Measurements from ENCODE around the gene SLC10A6.
"Not testable (repeated sequence)": the region's sequence is repeated elsewhere in the genome, so short reads cannot be mapped to it uniquely, and the experiment has no call there.

The SLC10A6 gene, protein sequence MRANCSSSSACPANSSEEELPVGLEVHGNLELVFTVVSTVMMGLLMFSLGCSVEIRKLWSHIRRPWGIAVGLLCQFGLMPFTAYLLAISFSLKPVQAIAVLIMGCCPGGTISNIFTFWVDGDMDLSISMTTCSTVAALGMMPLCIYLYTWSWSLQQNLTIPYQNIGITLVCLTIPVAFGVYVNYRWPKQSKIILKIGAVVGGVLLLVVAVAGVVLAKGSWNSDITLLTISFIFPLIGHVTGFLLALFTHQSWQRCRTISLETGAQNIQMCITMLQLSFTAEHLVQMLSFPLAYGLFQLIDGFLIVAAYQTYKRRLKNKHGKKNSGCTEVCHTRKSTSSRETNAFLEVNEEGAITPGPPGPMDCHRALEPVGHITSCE

DNA sequence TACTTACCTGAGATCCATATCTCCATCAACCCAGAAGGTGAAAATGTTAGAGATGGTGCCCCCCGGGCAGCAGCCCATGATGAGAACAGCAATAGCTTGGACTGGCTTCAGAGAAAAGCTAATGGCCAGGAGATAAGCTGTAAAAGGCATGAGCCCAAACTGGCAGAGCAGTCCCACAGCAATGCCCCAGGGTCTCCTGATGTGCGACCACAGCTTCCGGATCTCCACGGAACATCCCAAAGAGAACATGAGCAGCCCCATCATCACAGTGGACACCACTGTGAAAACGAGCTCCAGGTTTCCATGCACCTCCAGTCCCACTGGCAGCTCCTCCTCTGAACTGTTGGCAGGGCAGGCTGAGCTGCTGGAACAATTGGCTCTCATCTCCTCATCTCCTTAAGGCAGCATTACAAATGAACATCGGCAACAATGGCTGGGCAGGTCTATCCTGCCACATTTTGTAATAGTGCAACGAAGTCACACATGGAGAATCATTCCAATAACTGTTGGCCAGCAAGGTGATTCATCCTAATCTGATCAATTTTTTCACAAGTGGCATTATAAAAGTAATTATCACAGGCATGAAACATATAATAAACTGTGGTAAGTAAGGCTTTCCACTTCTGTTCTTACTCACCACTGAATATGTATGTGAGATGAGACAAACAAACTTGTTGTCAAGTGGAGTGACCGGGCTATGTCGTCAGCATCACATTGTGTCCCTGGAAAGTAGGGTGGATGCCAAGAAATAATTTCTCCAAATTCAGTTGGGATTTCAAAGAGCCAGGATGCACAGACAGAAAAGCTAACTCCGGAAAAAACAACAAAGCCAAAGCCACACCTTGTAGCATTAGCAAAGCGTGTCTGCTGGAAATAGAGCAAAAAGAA, at the start of gene SLC10A6:
Gene SLC10A6 (minus strand): TSS at position 653 of the 888 bp plus-strand sequence. CDS start 269 bp downstream, at position 384.
- no peak for DNase-seq

DNA sequence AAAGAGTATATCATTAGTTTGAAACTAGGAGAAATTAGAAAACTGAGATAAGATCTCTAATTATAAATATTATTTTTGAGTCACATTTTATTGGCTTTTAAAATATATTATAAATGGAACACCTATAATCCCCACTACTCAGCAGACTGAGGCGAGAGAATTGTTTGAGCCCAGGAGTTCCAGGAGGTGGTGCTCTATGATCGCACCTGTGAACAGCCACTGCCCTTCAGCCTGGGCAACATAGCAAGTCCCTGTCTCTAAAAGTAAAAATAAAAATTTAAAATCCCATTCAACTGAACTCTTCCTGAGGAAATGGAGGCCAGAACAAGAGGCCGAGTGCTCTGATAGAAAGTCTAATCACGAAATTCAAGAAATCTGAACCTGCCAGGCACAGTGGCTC, 49.4 kb upstream of the SLC10A6 start:
- DNase-seq, result no peak

DNA sequence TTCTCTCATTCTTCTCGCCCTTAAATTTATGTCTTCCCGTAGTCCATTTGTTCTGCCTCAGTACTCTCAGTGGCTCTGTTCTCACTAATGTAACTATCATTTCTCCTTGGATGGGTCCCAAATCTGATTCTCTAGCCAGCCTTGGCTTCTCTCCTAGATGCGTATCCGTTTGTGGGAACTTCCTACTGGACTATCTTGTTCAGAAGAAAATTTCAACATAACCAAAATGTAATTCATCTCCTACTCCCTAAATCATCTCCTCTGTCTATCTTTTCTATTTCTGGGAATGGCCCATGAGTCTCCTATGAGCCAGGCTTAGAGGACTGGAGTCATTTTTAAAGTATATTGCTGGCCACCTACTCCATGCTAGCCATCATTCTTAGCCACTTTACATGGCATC, 47.4 kb upstream of the SLC10A6 start:
- no peak for DNase-seq

DNA sequence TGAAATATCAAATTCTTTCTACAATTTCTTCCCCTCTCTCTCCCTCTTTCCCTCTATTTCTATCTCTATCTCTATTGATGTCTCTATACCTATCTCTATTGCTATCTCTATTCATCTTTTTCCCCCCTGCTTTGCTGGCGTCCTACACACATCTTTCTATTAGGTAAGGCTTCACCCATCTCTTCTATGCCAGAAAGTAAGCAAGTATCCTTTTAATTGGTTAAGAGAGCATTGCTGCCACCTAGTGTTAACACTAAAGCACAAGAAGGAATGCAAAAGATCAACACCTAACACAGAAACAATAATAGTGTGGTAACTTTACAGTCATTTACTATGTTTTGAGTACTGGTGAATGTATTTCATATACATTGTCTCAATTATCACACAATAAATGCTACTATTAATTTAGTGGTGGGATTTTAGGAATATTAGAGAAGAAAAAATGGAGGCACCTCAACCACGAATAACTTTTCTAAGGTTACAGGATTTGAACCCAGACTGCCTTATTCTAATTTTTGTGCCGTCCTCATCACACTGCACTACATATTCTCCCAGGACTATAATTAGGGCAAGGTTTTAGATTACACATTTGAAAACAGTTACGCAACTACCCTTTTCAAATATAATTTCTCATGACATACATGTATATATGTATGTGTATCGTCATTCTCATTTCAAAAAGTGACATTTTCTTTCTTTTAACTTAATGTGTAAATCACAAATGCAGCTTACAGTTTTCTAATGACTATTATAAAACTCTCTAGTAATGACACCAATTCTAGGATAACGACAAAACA, 46.7 kb upstream of the SLC10A6 start:
- DNase-seq, result no peak

DNA sequence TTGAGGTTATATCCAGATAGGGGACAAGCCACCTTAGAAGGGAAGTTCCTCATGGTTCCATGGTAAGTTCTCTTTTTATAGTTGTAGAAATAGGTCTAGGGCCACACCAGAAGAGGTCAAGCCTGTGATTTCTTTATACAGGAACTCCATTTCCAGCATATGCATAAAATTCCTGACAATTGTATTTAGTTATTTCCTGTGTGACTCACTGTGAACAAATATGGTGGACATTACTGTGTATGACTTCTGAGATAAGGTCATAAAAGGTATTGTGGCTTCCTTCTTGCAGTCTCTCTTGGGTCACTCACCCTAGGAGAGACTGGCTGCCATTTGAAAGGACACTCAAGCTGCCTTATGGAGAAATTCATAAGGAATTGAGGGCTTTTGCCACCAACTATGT, 45.3 kb upstream of the SLC10A6 start:
- DNase-seq, result no peak

DNA sequence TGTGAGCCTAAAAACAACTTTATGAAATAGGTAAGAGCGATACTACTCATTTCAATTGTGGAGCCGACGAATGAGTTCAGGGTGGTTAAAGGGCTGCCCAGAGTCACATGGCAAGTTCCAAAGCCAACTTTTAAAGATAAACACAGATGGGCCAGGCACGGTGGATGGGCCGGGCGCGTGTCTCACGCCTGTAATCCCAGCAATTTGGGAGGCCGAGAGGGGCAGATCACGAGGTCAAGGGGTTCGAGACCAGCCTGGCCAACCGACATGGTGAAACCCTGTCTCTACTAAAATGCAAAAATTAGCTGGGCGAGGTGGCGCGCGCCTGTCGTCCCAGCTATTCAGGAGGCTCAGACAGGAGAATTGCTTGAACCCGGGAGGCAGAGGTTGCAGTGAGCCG, 44.0 kb upstream of the SLC10A6 start:
- DNase-seq, result no peak

DNA sequence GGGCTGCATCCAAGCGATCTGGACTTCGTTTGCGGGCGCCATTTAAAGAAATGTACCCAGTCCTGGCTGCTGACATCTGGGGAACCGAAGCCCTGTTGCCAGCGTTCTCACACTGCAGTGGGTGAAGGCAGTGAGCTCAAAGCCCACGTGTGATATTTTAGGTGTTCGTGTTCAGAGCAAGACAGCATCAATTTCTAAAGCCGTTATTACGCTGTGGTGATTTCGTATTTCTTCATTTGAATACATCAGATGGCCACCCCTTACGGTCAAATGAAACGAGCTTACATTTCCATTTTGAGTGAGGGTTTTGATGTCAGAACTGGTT, 43.4 kb upstream of the SLC10A6 start:
- DNase-seq, result no peak

DNA sequence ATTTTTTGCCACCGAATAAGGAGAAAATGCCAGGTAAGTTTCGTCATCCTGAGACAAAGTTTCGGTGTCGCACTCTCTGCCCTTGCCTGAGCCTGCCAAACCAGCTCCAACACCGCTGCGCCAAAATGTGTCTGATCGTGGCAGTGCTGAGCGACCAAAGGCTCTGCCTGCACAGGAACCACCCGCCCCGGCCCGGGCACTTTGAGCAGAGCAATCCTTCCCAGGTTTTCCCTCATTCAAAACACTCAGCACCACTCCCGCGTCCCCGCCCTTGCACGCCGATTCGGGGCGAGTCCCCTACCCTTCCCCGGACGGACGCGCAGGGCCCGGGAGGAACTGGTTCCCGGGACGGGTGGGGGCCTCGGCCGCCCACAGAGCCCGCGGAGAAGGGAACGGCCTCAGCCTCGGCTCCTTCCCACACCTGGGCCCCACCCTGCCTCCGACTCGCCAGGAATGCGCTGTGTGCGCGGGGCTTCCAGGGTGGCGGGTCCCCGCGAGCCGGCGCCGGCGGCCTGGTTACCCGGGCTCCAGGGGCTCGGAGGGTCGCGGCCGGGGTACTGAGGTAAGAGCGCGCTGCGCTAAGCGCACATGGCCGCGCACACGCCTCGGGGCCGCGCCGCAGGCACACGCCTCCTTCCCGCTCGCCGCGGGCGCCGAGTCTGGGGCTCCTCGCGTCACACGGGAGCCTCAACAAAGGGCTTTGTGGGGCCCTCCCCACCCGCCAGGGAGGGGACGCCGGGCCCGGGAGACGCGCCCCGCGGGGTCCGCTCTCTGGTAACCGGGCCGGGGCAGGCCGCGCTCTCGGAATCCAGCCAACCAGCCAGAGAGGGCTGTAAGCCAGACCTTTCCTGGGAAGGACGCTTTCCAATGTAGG, 42.8 kb upstream of the SLC10A6 start, which contains the start of gene C4orf36:
Gene C4orf36 (minus strand): TSS at position 661 of the 874 bp plus-strand sequence. CDS start 902 bp downstream, outside the sequence.
- peak; percentile 12 to 27 for DNase-seq

DNA sequence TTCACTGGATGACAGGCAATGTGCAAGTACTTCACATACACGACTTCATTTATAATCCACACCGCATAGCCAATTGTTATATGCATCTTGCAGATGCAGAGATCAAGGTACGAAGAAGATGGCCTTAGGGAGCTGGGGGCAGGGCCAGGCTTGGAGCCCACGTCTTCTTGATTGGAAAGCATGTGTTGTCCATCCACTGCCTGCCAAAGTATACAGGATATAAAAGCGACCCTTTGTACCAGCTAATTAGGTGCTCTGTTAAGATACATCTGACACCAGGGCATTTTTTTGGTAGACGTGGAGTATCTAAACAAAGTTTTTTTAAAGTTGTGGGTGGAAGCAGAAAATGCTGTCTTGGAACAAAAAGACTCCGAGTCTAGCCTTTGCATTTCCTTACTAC, 41.6 kb upstream of the SLC10A6 start:
- no peak for DNase-seq

DNA sequence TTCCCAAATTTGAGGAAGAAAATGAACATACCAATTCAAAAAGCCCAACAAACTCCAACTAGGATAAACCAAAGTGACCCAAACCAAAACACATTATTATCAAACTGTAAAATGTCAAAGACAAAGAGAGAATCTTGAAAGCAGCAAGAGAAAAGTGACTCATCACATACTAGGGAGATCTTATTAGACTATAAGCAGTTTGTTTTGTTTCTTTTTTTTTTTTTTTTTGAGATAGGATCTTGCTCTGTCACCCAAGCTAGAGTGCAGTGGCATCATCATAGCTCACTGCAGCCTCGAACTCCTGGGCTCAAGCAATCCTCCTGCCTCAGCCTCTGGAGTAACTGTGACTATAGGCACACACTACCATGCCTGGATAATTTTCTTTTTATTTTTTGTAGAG, 30.5 kb upstream of the SLC10A6 start:
- no peak for DNase-seq

DNA sequence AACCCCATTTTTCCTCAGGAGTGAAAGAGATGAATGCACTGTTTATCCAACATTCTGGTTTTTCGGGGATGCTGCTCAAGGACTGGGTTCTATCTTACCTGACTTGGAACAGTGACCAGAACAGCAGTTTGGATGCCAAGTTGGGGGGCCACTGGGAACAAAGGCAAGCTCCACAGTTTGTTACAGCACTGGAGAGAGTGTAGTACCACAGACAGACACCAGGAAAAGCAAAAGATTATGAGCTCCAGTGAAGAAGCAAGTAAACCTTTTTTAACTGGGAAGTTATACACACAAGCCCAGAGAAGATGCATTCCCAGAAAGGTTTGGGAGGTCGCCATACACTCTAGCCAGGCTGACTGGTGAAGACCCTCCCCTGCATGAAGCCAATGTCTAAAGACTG, 29.5 kb upstream of the SLC10A6 start:
- DNase-seq, result no peak

DNA sequence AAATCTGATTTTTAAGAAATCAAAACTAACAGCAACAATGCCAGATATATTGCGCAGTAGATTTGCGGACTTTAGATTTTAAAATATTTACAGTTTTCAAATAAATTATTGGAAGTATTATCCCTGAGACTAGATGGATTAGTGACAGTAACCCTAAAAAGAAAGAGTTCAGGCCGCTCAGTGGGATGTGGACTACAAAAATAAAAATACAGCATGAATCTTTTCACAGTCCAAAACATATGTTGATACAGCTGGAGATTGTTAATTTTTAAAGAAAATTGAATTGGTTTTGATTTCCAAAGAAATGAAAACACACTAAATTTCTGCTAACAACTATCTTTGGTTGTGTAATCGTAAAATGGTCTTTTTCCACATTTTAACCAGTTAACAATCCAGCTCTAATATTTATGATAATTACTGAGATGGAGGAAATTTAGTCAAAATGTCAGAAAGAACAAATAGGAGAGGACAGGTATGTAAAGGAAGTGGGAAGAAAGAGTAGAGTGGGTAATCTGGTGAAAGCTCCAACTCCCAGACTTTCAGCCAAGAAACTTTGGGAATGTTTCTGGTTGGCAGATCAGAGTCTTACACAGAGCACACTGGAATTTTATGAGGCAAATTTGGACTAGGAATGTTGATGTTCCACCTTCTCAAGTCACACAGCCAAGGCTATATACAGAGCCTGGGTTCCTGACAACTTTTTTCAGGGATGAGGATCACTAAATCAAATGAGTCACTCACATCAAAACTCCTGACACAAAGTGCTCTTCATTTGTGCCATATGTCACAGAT, 27.9 kb upstream of the SLC10A6 start:
- no peak for DNase-seq

DNA sequence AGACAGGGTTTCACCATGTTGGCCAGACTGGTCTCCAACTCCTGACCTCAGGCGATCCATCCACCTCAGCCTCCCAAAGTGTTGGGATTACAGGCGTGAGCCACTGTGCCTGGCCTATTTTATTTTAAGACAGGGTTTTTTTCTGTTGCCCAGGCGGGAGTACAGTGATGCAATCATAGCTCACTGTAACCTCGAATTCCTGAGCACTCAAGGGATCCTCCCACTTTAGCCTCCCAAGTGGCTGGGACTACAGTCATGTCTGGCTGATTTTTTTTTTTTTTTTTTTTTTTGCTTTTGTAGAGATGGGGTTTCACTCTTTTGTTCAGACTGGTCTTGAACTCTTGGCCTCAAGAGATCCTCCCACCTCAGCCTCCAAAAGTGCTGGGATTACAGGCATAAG, 26.3 kb upstream of the SLC10A6 start:
- not testable (repeated sequence) for DNase-seq

DNA sequence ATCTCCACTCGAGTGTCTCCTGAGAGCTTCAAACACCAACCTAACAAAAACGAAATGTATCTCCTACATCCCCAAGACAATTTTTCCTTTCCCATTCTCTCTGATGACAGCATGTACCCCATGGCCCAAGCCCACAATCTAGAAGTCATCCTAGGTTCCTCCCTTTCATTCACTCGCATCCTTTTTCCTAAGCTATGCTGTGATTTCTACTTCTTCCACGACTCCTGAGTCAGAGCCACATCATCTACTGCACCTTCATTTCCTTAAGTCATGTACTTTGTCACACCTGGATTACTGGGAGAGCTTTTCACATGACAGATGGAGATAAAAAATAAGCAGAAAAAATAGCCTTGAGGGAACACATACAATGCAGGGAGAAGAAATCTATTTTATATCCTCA, 23.0 kb upstream of the SLC10A6 start:
- no peak for DNase-seq

DNA sequence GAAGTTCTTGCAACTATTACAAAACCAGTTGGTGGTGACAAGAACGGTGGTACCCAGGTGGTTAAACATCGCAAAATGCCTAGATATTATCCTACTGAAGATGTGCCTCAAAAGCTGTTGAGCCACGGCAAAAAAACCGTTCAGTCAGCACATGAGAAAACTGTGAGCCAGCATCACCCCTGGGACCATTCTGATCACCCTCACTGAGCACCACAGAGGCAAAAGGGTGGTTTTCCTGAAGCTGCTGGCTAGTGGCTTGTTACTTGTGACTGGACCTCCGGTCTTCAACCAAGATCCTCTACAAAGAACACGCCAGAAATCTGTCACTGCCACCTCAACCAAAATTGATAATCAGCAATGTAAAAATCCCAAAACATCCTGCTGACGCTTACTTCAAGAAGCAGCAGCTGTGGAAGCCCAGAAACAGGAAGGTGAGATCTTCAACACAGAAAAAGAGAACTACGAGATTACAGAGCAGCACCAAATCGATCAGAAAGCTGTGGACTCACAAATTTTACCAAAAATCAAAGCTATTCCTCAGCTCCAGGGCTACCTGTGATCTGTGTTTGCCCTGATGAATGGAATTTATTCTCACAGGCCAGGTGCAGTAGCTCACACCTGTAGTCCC, 21.4 kb upstream of the SLC10A6 start:
- no peak for DNase-seq

DNA sequence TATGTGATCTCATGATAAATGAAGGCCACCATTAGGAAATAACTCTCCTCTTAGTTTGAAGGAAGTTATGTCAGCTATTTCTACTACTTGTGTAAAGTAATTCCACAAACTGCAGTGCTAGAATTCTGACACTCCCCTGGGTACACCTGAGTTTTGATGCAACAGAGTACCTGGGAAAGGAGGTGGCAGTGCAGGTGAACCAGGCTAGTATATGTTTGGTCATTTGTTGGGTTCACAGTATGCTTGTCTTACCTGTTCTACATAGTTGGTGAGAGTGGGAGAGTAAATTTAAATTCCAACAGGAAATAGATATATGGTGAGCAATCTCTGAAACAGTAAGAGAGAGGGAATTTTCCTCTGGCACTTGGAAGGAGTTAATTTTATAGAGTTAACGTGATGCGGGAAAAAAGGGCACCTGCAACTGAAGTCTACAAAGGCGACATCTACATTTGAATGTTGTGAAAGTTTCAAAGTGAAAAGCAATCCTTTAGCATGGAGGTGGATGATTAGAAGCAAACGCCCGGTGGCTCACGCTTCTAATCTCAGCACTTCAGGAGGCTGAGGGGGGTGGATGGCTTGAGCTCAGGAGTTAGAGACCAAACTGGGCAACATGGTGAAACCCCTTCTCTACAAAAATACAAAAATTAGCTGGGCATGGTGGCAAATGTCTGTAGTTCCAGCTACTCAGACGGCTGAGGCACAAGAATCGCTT, 8.3 kb upstream of the SLC10A6 start:
- DNase-seq, result no peak

DNA sequence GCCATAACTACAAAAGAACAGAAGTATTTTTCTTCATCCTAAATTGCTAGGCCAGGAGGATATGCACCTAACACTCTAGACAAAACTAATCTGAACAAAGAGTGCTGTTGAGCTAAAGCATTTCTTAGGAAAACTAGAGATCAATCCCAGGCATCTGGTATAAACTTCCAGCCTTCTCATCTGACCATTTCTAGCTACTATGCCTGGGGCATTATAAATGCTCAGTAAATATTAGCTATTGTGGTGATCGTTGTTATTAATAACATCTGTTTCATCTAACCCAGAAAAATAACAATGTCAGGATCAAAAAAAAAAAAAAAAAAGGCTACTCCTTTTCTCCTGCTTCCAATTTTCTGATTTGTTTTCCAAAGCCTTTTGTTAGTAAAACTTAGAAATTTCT, 7.7 kb upstream of the SLC10A6 start:
- DNase-seq, result no peak

DNA sequence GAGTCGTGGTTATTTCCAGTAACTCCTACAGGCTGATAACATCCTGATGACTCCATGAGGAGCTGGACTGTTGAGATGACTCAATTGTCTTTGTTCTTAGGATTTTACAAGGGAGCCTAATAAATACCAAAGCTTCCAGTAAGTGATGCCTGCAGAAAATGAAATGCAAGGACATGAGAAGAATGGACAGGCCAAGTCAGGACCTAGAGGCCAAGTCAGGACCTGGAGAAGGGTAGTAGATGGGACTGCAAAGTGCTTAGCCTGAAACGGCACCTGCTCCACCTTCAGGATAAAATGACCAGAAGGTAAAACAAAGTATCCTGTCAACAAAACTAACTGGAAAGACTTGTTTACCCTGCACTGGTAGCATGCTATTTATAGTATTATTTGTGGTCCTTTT, 6.4 kb upstream of the SLC10A6 start:
- DNase-seq, result no peak

DNA sequence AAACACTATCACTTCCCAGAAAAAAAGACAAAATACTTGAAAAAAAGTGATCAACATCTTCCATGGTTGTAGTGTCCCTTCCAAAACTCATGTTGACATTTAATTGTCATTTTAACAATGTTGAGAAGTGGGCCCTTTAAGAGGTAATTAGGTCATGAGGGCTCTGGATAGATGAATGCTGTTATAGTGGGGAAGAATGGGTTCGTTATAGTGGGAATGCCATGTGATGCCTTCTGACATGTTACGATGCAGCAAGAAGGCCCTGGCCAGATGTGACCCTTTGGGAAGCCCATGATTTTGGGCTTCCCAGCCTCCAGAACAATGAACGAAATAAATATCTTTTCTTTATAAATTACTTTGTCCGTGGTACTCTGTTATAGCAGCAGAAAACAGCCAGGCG, 4.0 kb upstream of the SLC10A6 start:
- DNase-seq, result no peak

DNA sequence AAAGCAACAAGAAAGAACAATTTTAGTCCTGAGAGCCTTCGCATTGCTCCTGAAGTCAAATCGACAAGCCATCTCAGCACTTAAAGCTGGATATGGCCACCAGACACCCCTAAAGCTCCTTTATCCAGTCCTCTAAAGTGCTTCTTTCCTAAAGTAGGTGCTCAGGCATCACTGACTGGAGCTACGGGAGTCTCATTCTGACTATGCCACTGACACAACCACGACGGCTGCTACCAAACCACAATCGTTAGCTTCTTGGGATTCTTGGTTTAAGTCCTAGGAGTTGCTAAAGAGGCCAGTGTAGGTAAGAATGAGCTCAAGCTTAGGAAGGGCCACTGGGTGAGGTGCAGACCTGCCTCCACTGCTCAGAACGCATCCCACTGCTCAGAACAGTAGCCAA, 1.0 kb downstream of the SLC10A6 start:
- no peak for DNase-seq

Measured in stimulated activated CD4-positive, alpha-beta T cell treated with anti-CD3 and anti-CD28 coated beads, Interleukin-2, amount 100 ng/mL, for 48 hours (primary cell).